Measurements from ENCODE around the gene OCA2.

GRCh38 chr15:27865926-27866325 is 233.2 kb downstream of the OCA2 start:
- TF ChIP-seq, protein P1, sequence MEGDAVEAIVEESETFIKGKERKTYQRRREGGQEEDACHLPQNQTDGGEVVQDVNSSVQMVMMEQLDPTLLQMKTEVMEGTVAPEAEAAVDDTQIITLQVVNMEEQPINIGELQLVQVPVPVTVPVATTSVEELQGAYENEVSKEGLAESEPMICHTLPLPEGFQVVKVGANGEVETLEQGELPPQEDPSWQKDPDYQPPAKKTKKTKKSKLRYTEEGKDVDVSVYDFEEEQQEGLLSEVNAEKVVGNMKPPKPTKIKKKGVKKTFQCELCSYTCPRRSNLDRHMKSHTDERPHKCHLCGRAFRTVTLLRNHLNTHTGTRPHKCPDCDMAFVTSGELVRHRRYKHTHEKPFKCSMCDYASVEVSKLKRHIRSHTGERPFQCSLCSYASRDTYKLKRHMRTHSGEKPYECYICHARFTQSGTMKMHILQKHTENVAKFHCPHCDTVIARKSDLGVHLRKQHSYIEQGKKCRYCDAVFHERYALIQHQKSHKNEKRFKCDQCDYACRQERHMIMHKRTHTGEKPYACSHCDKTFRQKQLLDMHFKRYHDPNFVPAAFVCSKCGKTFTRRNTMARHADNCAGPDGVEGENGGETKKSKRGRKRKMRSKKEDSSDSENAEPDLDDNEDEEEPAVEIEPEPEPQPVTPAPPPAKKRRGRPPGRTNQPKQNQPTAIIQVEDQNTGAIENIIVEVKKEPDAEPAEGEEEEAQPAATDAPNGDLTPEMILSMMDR (IDR thresholded peaks at IDR 0.05) = no peak
- TF ChIP-seq REST (IDR thresholded peaks at IDR 0.05; ENCODE audit: insufficient read depth in 1 of 2, low read depth in 2 of 2, low read length in 1 of 2) = no peak
- TF ChIP-seq TCF7L2 (IDR thresholded peaks at IDR 0.05; ENCODE audit: low read depth, low read length) = no peak

Data from Panc1 (cell line).